ENCODE data around the gene ZSCAN5A. TPM values are rescaled to one million over a fixed set of nuclear protein-coding genes. Genes with fewer than 3 reads are reported as not detected.

ZSCAN5A gene
- total and polyA plus RNA-seq, 9 of the 15 experiments (the other 6 are each of a cell fraction or from before 2014, with no cell fraction given) = 5.8 to 15.3 (median 11.8) TPM

- TF ChIP-seq REST (IDR thresholded peaks at IDR 0.05; ENCODE audit: borderline replicate concordance) = peak; percentile 89
- no peak for TF ChIP-seq REST (CRISPR knock-in tag; IDR thresholded peaks at IDR 0.05; ENCODE audit: low read depth)
- TF ChIP-seq ARID2 (IDR thresholded peaks at IDR 0.05) = peak; percentile 78
- TF ChIP-seq ESRRB (CRISPR knock-in tag; IDR thresholded peaks at IDR 0.05; ENCODE audit: borderline replicate concordance) = no peak
- no peak for TF ChIP-seq ZNF217 (CRISPR knock-in tag; IDR thresholded peaks at IDR 0.05)
- TF ChIP-seq PRMT5 (CRISPR knock-in tag; IDR thresholded peaks at IDR 0.05) = no peak
- no peak for TF ChIP-seq ZC3H8 (IDR thresholded peaks at IDR 0.05)
- TF ChIP-seq ZNF592 (IDR thresholded peaks at IDR 0.05) = no peak
- peak; percentile 69 to 94 (median 85) for TF ChIP-seq CTCF (IDR thresholded peaks at IDR 0.05 in 2 of 3, conservative IDR thresholded peaks at IDR 0.05 in 1 of 3; ENCODE audit: insufficient read depth in 2 of 3, low read depth in 1 of 3, low read length in 3 of 3)
- TF ChIP-seq FOXK2 (conservative IDR thresholded peaks at IDR 0.05 in 1 of 2, IDR thresholded peaks at IDR 0.05 in 1 of 2; ENCODE audit: low read depth in 2 of 2) = no peak
Observed at GRCh38 chr19:56333506-56333905, 18.9 kb upstream of the ZSCAN5A start (continued).

All from K562 (cell line).